ENCODE data around the gene PPP2R1A.

- TF ChIP-seq EZH2 (IDR thresholded peaks at IDR 0.05) (no peak), POLR2AphosphoS5 (IDR thresholded peaks at IDR 0.05; ENCODE audit: borderline replicate concordance, low read depth, low read length) (no peak), FOXP2 (optimal IDR thresholded peaks at IDR 0.05; ENCODE audit: control extremely low read depth, extremely low read length, insufficient read depth) (no peak)
Observed at GRCh38 chr19:52248241-52248640, 58.4 kb downstream of the PPP2R1A start.
